HepG2 (cell line): ENCODE data around the gene SLC23A2. TPM values are rescaled to one million over a fixed set of nuclear protein-coding genes. Genes with fewer than 3 reads are reported as not detected.

Experiments
- BORCS8-MEF2B ChIP-seq: sonication (generic); formaldehyde crosslinking; IDR thresholded peaks from 2 replicates; pipeline ENCODE4 v1.8.0; 2022; ENCODE audit warnings: mild to moderate bottlenecking, missing genetic modification reagents
- CENPBD1 ChIP-seq: sonication (generic); formaldehyde crosslinking; IDR thresholded peaks from 2 replicates; pipeline ENCODE4 v1.8.0; 2022; ENCODE audit warnings: missing genetic modification reagents, low read depth, mild to moderate bottlenecking, borderline replicate concordance
- ERF ChIP-seq: IDR thresholded peaks from 2 replicates; pipeline ENCODE4 v1.6.1; 2018; ENCODE audit warnings: missing biosample characterization, missing genetic modification reagents
- FOSL1 ChIP-seq: sonication (generic); formaldehyde crosslinking; IDR thresholded peaks from 2 replicates; pipeline ENCODE4 v1.9.0; 2021; ENCODE audit warnings: missing genetic modification reagents, borderline replicate concordance
- KDM1A ChIP-seq: IDR thresholded peaks from 2 replicates; pipeline ENCODE4 v1.6.1; 2016; ENCODE audit warnings: missing compliant biosample characterization
- MLXIP ChIP-seq: sonication (generic); formaldehyde crosslinking; IDR thresholded peaks from 2 replicates; pipeline ENCODE4 v1.9.0; 2021; ENCODE audit warnings: missing genetic modification reagents, borderline replicate concordance
- NRL ChIP-seq: sonication (generic); formaldehyde crosslinking; IDR thresholded peaks from 2 replicates; pipeline ENCODE4 v1.5.0; 2020; ENCODE audit warnings: missing genetic modification reagents, mild to moderate bottlenecking, moderate library complexity, borderline replicate concordance
- PAX8 ChIP-seq: sonication (generic); formaldehyde crosslinking; IDR thresholded peaks from 2 replicates; pipeline ENCODE4 v1.8.0; 2022; ENCODE audit warnings: mild to moderate bottlenecking, missing genetic modification reagents, borderline replicate concordance
- RBM39 ChIP-seq: fragments of 200-400 bp; formaldehyde crosslinking; IDR thresholded peaks from one replicate; pipeline ENCODE4 v1.6.1; 2018; ENCODE audit warnings: antibody characterized with exemption, mild to moderate bottlenecking, low read depth, low read length; ENCODE audit not compliant: poor library complexity, severe bottlenecking
- RFXANK ChIP-seq: IDR thresholded peaks from 2 replicates; pipeline ENCODE4 v1.6.1; 2016
- RNF219 ChIP-seq: sonication (generic); formaldehyde crosslinking; IDR thresholded peaks from 2 replicates; pipeline ENCODE4 v1.5.0; 2020; ENCODE audit warnings: mild to moderate bottlenecking, missing genetic modification reagents
- ZKSCAN5 ChIP-seq: sonication (generic); formaldehyde crosslinking; IDR thresholded peaks from 2 replicates; pipeline ENCODE4 v1.5.1; 2020; ENCODE audit warnings: mild to moderate bottlenecking, missing genetic modification reagents
- ZMAT5 ChIP-seq: sonication (generic); formaldehyde crosslinking; IDR thresholded peaks from 2 replicates; pipeline ENCODE4 v1.5.0; 2020; ENCODE audit warnings: mild to moderate bottlenecking, low read depth, missing genetic modification reagents, borderline replicate concordance
- ZNF280B ChIP-seq: sonication (generic); formaldehyde crosslinking; IDR thresholded peaks from 2 replicates; pipeline ENCODE4 v1.5.0; 2020; ENCODE audit warnings: missing genetic modification reagents, mild to moderate bottlenecking, borderline replicate concordance
- ZNF501 ChIP-seq: sonication (generic); formaldehyde crosslinking; IDR thresholded peaks from 2 replicates; pipeline ENCODE4 v1.5.1; 2020; ENCODE audit warnings: mild to moderate bottlenecking, moderate library complexity, missing genetic modification reagents
- ZNF549 ChIP-seq: sonication (generic); formaldehyde crosslinking; IDR thresholded peaks from 2 replicates; pipeline ENCODE4 v1.5.0; 2020; ENCODE audit warnings: missing genetic modification reagents
- ZNF552 ChIP-seq: sonication (generic); formaldehyde crosslinking; IDR thresholded peaks from 2 replicates; pipeline ENCODE4 v1.9.0; 2022; ENCODE audit warnings: missing genetic modification reagents, mild to moderate bottlenecking, borderline replicate concordance
- ZNF644 ChIP-seq: IDR thresholded peaks from 2 replicates; pipeline ENCODE4 v1.6.1; 2016; ENCODE audit warnings: low read depth
- ZNF660 ChIP-seq: sonication (generic); formaldehyde crosslinking; IDR thresholded peaks from 2 replicates; pipeline ENCODE4 v1.5.1; 2020; ENCODE audit warnings: mild to moderate bottlenecking, low read depth, missing genetic modification reagents, borderline replicate concordance
- ZNF7 ChIP-seq: IDR thresholded peaks from 2 replicates; pipeline ENCODE4 v1.6.1; 2016; ENCODE audit warnings: missing biosample characterization, missing genetic modification reagents
- polyA plus RNA-seq, 8 experiments: library from polyadenylated mRNA; depleted of rRNA in 3 of 8; stranded (reverse) in 7 of 8; unstranded in 1 of 8; fragments of >200 nt; fragmentation: Illumina TruSeq in 4 of 8; extraction: Trizol in 4 of 8; gene quantifications; 2 replicates each; pipeline versions ENCODE4 v1.2.1 to v1.2.3, GENCODE V29; 2011 to 2016; ENCODE audit warnings: low read depth in 4 of 8, missing spikeins in 1 of 8, mixed read lengths in 1 of 8; ENCODE audit not compliant: insufficient read depth in 1 of 8
- total RNA-seq, 5 experiments: library from RNA; depleted of rRNA; stranded (reverse); fragments of >200 nt; fragmentation: Illumina TruSeq; extraction: Trizol; gene quantifications; 2 replicates each; pipeline ENCODE4 v1.2.3, GENCODE V29; 2016; ENCODE audit warnings: low read depth in 1 of 5

Gene SLC23A2
- total and polyA plus RNA-seq, 2 of the 13 experiments (the other 11 are each of a cell fraction or from before 2014, with no cell fraction given), result 42.2 to 51.2 TPM

- no peak for TF ChIP-seq MLXIP (CRISPR knock-in tag)
- no peak for TF ChIP-seq ZNF7
- no peak for TF ChIP-seq BORCS8-MEF2B (CRISPR knock-in tag)
- TF ChIP-seq RFXANK (CRISPR knock-in tag), result no peak
- TF ChIP-seq NRL (CRISPR knock-in tag), result no peak
- TF ChIP-seq PAX8, result no peak
- no peak for TF ChIP-seq CENPBD1 (CRISPR knock-in tag)
- no peak for TF ChIP-seq RBM39
- peak; percentile 68; the same call in 1 of the 2 replicates for TF ChIP-seq RNF219 (CRISPR knock-in tag)
- TF ChIP-seq ZNF280B, result no peak
- TF ChIP-seq ZKSCAN5, result no peak
- TF ChIP-seq ZNF644, result no peak
- no peak for TF ChIP-seq ZMAT5 (CRISPR knock-in tag)
- no peak for TF ChIP-seq ZNF660 (CRISPR knock-in tag)
- TF ChIP-seq KDM1A (CRISPR knock-in tag), result no peak
- no peak; the same call in 1 of the 2 replicates for TF ChIP-seq ERF
- no peak for TF ChIP-seq ZNF549 (CRISPR knock-in tag)
- TF ChIP-seq ZNF501 (CRISPR knock-in tag), result peak; percentile 15; the same call in 1 of the 2 replicates
- TF ChIP-seq ZNF552 (CRISPR knock-in tag), result no peak
- no peak for TF ChIP-seq FOSL1 (CRISPR knock-in tag)
These were observed 63.6 kb downstream of the SLC23A2 start (continued) for GRCh38 chr20:4937407-4938319.
